ENCODE results near the gene HAUS2. TPM values are rescaled to one million over a fixed set of nuclear protein-coding genes. Genes with fewer than 3 reads are reported as not detected.
"Not testable (repeated sequence)": the region's sequence is repeated elsewhere in the genome, so short reads cannot be mapped to it uniquely, and the experiment has no call there.

HAUS2 gene
- total and polyA plus RNA-seq, 2 of the 4 experiments (the other 2 are of a cell fraction), result 18.4 to 22.4 TPM

- TF ChIP-seq MAZ (IDR thresholded peaks at IDR 0.05; ENCODE audit: borderline replicate concordance, low read depth, low read length), result no peak
These were observed 47.1 kb downstream of the HAUS2 start (continued) for GRCh38 chr15:42595626-42596240.

GRCh38 chr15:42601316-42601715 lies 52.7 kb downstream of the HAUS2 start:
- BruUV-seq (replicated peaks); POLR2A ChIA-PET (ENCODE audit: unreplicated experiment); H2BK15ac ChIP-seq (ENCODE audit: low read depth, low read length): not testable (repeated sequence)

More at GRCh38 chr15:42601316-42601715, 52.7 kb downstream of the HAUS2 start:
- CTCF ChIA-PET; H3K9ac ChIP-seq (ENCODE audit: low read depth, low read length); H3K4me3 ChIP-seq (ENCODE audit: insufficient read depth, low read depth, low read length); H3K4me1 ChIP-seq (ENCODE audit: control insufficient read depth, insufficient read depth, low read length); H2AK9ac ChIP-seq (replicated peaks; ENCODE audit: low read depth, low read length, poor library complexity); H2BK5ac ChIP-seq (ENCODE audit: low read depth, low read length, poor library complexity, severe bottlenecking); H4K8ac ChIP-seq (ENCODE audit: low read depth in 2 of 2, low read length in 2 of 2); H3K18ac ChIP-seq (ENCODE audit: low read depth, low read length); H2BK20ac ChIP-seq (ENCODE audit: low read depth, low read length); H3K4me2 ChIP-seq (ENCODE audit: low read depth, low read length); in situ Hi-C loops (cut with MboI; ENCODE audit: low sequenced_read_pairs); ATAC-seq (ENCODE audit: low read depth); H4K20me1 ChIP-seq (ENCODE audit: insufficient read depth, low read length); H3K4ac ChIP-seq (ENCODE audit: low read depth, low read length); H3K9me3 ChIP-seq (ENCODE audit: control insufficient read depth, insufficient read depth, low read length); intact Hi-C loops (cut with micrococcal nuclease); H3K27me3 ChIP-seq (ENCODE audit: control insufficient read depth, insufficient read depth, low read length); H3K27ac ChIP-seq (ENCODE audit: insufficient read depth, low read length); H2AFZ ChIP-seq (replicated peaks; ENCODE audit: low read length, poor library complexity); H3K36me3 ChIP-seq (ENCODE audit: control insufficient read depth, insufficient read depth, low read length); H4K91ac ChIP-seq (ENCODE audit: insufficient read depth, low read depth, low read length); H3K14ac ChIP-seq (replicated peaks; ENCODE audit: low read depth, low read length); H4K5ac ChIP-seq (ENCODE audit: low read depth, low read length); H3K56ac ChIP-seq (ENCODE audit: extremely low read depth, insufficient read depth, low read length); H3K23ac ChIP-seq (ENCODE audit: low read depth, low read length); H2AK5ac ChIP-seq (ENCODE audit: low read depth, low read length); dilution Hi-C loops (cut with HindIII; ENCODE audit: low sequenced_read_pairs, unreplicated experiment); H3K9me1 ChIP-seq (ENCODE audit: insufficient read depth, low read length); H2BK120ac ChIP-seq (ENCODE audit: low read depth, low read length); DNase-seq: not testable (repeated sequence)
- no CpG with 5 or more reads among the region's 30 CpGs for WGBS, 2 experiments (ENCODE audit: extremely low coverage in 2 of 2, insufficient read length in 1 of 2)
- peaks cover 17 to 20% of the 10 kb centered on the region in 2 experiments; a peak in 3 of 4 replicates for H3K79me1 ChIP-seq (ENCODE audit: low read depth in 1 of 2, low read length in 2 of 2)

Measured in IMR-90 (cell line).